K562 (cell line): ENCODE results near the gene CITED2. TPM values are rescaled to one million over a fixed set of nuclear protein-coding genes. Genes with fewer than 3 reads are reported as not detected.

Source experiments
- AFF1 ChIP-seq, 2 experiments: fragments of 450-650 bp; IDR thresholded peaks; 2 replicates each; pipeline ENCODE4 v1.6.1; 2018; ENCODE audit warnings: mild to moderate bottlenecking in 2 of 2, low read depth in 1 of 2; ENCODE audit not compliant: partially characterized antibody in 2 of 2
- ARID2 ChIP-seq: fragments of 450-650 bp; IDR thresholded peaks from 2 replicates; pipeline ENCODE4 v1.6.1; 2017; ENCODE audit warnings: antibody characterized with exemption, mild to moderate bottlenecking
- BCLAF1 ChIP-seq, 2 experiments: fragments of 450-650 bp in 1 of 2; IDR thresholded peaks; 2 replicates each; pipeline ENCODE4 v1.6.1; 2011 to 2017; ENCODE audit warnings: low read depth in 2 of 2, antibody characterized with exemption in 1 of 2, borderline replicate concordance in 1 of 2, low read length in 1 of 2, mild to moderate bottlenecking in 1 of 2, mixed read lengths in 1 of 2; ENCODE audit not compliant: control insufficient read depth in 1 of 2
- CEBPZ ChIP-seq: fragments of 150-350 bp; IDR thresholded peaks from 2 replicates; pipeline ENCODE4 v1.6.1; 2014; ENCODE audit warnings: low read depth, mild to moderate bottlenecking, low read length, borderline replicate concordance
- DACH1 ChIP-seq: fragments of 450-650 bp; IDR thresholded peaks from 2 replicates; pipeline ENCODE4 v1.6.1; 2018; ENCODE audit not compliant: partially characterized antibody
- MBD1 ChIP-seq: fragments of 250-450 bp; sonication (Bioruptor Pico); IDR thresholded peaks from 2 replicates; pipeline ENCODE4 v1.8.0; 2022; ENCODE audit warnings: inconsistent platforms
- MYBL2 ChIP-seq, 2 experiments: fragments of 450-650 bp in 1 of 2; sonication (generic) in 1 of 2; formaldehyde crosslinking in 1 of 2; IDR thresholded peaks; 2 replicates each; pipeline versions ENCODE4 v1.6.1 to v1.8.1; 2017 to 2022; ENCODE audit warnings: borderline replicate concordance in 1 of 2, inconsistent platforms in 1 of 2, low read depth in 1 of 2, mild to moderate bottlenecking in 1 of 2, missing genetic modification reagents in 1 of 2, moderate library complexity in 1 of 2
- SIN3A ChIP-seq, 2 experiments: fragments of 150-350 bp in 1 of 2; IDR thresholded peaks; 2 replicates each; pipeline ENCODE4 v1.6.1; 2011 to 2016; ENCODE audit warnings: borderline replicate concordance in 2 of 2, low read depth in 2 of 2, low read length in 2 of 2, mild to moderate bottlenecking in 2 of 2, moderate library complexity in 2 of 2; ENCODE audit not compliant: control insufficient read depth in 1 of 2
- SRSF1 ChIP-seq: fragments of 200-400 bp; formaldehyde crosslinking; IDR thresholded peaks from 2 replicates; pipeline ENCODE4 v1.6.1; 2017; ENCODE audit warnings: mild to moderate bottlenecking, low read depth, low read length, moderate library complexity
- ZBTB1 ChIP-seq: sonication (generic); formaldehyde crosslinking; IDR thresholded peaks from 2 replicates; pipeline ENCODE4 v1.8.1; 2023; ENCODE audit warnings: missing genetic modification reagents, low read depth, mild to moderate bottlenecking, borderline replicate concordance
- polyA plus RNA-seq, 8 experiments: library from polyadenylated mRNA; depleted of rRNA in 4 of 8; stranded (reverse) in 5 of 8; unstranded in 3 of 8; fragments of >200 nt; fragmentation: Nextera tagmentation in 2 of 8; fragmentation: Illumina TruSeq in 1 of 8; extraction: Ambion mirVana in 2 of 8; extraction: Trizol in 1 of 8; gene quantifications; 2 replicates each; pipeline versions ENCODE4 v1.2.1 to v1.2.3, GENCODE V29; 2011 to 2014; ENCODE audit warnings: inconsistent platforms in 1 of 8, missing spikeins in 1 of 8
- total RNA-seq, 7 experiments: library from RNA; depleted of rRNA in 6 of 7; stranded (reverse); fragments of >200 nt in 6 of 7; fragmentation: Illumina TruSeq in 2 of 7; extraction: Trizol in 2 of 7; gene quantifications; 2 replicates each; pipeline versions ENCODE4 v1.2.1 to v1.2.3, GENCODE V29; 2011 to 2021; ENCODE audit warnings: low replicate concordance in 1 of 7

CITED2 gene
- total and polyA plus RNA-seq, 9 of the 15 experiments (the other 6 are each of a cell fraction or from before 2014, with no cell fraction given) = 0.21 to 86.1 (median 17.5) TPM

GRCh38 chr6:139355172-139355571 lies 19.3 kb downstream of the CITED2 start (continued):
- TF ChIP-seq AFF1 (IDR thresholded peaks at IDR 0.05; ENCODE audit: low read depth in 1 of 2, partially characterized antibody in 2 of 2) (no peak), SIN3A (IDR thresholded peaks at IDR 0.05; ENCODE audit: borderline replicate concordance in 2 of 2, control insufficient read depth in 1 of 2, low read depth in 2 of 2, low read length in 2 of 2) (no peak), BCLAF1 (IDR thresholded peaks at IDR 0.05; ENCODE audit: borderline replicate concordance in 1 of 2, control insufficient read depth in 1 of 2, low read depth in 2 of 2, low read length in 1 of 2) (no peak), MBD1 (CRISPR knock-in tag) (no peak), ARID2 (no peak), DACH1 (no peak), ZBTB1 (CRISPR knock-in tag) (no peak), MYBL2 (IDR thresholded peaks at IDR 0.05; ENCODE audit: low read depth) (no peak), MYBL2 (CRISPR knock-in tag; IDR thresholded peaks at IDR 0.05; ENCODE audit: borderline replicate concordance) (no peak), SRSF1 (no peak), CEBPZ (no peak)
